Inflammatory macrophage treated with lipopolysaccharide for 4 hours (primary cell): ENCODE results near the gene PCDHGC5.

Experiments
- DNase-seq: peaks from one replicate; pipeline ENCODE4 v3.0.0-alpha.2; 2020

PCDHGC5 gene

GRCh38 chr5:141491323-141492167 is 2.7 kb downstream of the PCDHGC5 start:
- DNase-seq: no peak

GRCh38 chr5:141492168-141492885 is 3.4 kb downstream of the PCDHGC5 start:
- DNase-seq: peak; percentile 16

- DNase-seq: no peak
Observed at GRCh38 chr5:141493500-141494422, 4.9 kb downstream of the PCDHGC5 start.

DNA sequence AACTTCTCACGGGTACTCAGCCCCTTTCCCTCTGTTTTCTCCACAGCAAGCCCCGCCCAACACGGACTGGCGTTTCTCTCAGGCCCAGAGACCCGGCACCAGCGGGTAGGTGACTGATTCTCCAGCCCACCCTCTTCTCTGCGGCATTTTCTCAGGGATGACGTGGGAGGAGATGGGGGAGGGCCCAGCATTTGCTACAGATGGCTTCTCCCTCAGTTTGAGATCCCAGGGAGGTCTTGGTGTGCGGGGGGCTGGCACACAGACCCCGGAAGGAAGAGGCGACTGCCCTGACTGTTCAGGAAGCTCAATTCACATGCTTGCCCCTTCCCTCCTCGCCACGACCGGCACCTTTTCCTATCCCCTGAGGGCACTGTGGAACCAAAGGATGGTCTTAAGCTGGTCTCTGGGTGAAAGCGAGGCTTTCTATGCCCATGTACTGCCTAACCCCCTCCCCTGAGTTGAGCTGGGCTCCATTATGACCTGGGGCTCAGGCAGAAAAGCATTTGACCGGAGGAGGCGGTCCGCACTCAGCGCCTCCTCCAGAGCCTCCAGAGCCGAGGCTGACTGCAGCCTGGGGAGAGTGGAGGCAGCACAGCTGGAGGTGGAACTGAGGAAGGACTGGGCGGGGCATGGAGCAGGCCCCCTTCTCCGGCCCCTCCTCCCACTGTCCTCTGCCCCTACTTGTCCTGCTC is 6.0 kb downstream of the PCDHGC5 start:
- DNase-seq: no peak

DNA sequence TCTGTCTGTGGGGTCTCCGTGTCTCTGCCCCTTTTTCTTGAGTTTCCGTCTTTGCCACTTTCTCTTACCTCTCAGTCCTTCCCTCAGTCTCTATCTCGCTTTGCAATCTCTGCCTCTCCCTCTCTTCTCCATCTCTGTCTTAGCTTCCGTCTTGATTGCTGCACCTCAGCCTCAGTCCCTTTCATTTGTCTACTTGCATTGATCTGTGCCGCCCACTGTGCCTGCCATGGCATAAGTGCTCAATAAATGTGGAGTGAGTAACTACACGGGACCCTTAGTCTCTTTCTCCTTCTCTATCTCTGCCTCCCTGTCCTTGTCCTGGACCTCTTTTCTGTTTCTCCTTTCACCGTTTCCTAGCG is 6.6 kb downstream of the PCDHGC5 start:
- DNase-seq: no peak

- no peak for DNase-seq
Observed at GRCh38 chr5:141496038-141496437, 7.2 kb downstream of the PCDHGC5 start.

DNA sequence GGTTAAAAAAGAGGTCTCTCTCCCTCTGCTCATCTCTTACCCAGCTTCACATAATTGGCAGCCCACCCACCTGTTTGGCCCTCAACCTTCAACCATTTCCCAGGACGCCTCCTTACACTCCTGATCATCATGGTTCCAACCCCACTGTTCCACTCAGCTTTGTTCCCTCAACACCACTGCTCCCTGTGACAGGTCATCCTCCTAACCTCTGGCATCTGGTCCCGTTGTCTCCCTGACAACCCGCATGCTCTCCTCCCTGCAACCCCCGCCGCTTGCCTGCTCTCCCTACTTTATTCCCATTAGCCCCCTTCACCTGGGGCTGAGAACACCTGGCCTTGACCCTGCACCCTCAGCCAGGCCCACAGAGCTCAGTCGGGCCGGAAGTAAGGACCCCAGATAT is 12.9 kb downstream of the PCDHGC5 start:
- no peak for DNase-seq

- DNase-seq: no peak
Observed at GRCh38 chr5:141503681-141504080, 14.8 kb downstream of the PCDHGC5 start.

GRCh38 chr5:141504216-141504615 is 15.3 kb downstream of the PCDHGC5 start:
- DNase-seq: no peak

DNA sequence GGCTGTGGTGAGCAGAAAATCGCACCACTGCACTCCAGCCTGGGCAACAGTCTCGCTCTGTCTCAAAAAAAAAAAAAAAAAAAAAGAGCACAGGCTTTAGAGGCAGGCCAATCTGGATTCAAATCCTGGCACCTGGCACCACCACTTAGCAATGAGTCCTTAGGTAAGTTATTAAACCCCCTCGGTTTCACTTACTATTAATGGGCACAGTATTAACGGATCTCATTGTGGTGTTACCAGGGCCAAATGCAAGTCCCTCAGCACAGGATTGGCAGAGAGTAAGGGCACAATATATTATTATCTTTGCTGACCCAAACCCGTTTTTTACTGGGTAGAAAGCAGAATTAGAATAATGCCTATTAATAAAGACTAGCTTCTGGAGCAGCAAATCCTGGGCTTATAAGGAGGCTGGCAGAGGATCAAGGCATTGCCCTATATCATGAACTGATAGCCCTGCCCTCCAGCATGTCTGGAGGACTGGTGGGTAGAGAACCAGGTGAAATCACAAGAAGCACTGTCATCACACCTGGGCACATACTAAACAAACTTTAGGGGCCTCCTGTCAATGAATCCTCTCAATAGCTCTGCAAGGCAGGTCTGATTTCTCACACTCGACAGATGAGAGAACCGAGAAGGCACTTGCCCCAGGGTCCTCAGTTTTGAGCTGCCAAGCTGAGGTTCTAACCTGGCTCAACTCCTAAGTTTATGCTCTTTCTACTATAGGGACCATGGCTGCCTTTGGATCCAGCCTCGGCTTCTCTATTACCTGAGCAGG is 17.7 kb downstream of the PCDHGC5 start:
- DNase-seq: no peak

GRCh38 chr5:141507387-141508091 is 18.7 kb downstream of the PCDHGC5 start:
- no peak for DNase-seq

- DNase-seq: no peak
Observed at GRCh38 chr5:141508440-141508797, 19.5 kb downstream of the PCDHGC5 start.

DNA sequence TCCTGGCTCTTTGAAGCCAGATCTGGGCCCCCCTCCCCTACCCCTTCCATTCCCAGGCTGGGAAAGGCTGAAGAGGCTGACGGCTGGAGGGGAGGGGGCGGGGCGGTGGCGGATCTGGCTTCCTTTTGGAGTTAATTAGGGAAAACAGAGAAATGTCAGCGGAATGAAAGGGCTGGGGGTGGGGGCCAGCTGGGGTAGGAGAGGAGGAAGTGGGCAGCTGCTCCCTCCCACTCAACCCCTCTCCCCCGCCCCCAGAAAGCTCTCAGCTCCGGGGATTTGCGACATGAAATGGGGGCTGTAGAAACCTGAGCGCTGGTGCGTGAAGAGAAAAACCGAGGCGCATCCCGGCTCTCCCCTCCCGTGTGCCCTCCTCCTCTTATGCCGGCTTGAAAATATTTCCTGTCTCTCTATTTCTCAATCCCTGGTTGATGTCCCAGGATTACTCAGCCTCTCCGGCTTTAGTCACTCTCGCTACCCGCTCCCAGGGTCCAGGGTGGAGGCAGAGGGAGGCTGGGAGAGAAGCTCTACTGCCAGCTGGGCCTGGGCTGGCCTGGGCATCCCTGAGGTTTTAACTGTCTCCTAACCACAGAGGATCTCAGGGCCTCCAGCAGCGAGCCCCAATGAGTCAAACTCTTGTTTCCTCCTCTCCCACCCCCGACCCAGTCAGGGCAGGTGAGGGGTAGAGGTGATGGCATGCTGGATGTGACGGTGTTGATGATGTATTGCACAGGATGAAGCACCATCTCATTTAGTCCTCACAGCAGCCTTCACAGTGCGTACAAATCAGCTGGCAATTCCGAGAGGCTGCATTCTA is 20.1 kb downstream of the PCDHGC5 start:
- DNase-seq: peak; percentile 67

GRCh38 chr5:141510160-141510559 is 21.3 kb downstream of the PCDHGC5 start:
- no peak for DNase-seq

- DNase-seq: no peak
Observed at GRCh38 chr5:141510850-141511601, 22.1 kb downstream of the PCDHGC5 start.

GRCh38 chr5:141511771-141512325 is 23.0 kb downstream of the PCDHGC5 start:
- no peak for DNase-seq

DNA sequence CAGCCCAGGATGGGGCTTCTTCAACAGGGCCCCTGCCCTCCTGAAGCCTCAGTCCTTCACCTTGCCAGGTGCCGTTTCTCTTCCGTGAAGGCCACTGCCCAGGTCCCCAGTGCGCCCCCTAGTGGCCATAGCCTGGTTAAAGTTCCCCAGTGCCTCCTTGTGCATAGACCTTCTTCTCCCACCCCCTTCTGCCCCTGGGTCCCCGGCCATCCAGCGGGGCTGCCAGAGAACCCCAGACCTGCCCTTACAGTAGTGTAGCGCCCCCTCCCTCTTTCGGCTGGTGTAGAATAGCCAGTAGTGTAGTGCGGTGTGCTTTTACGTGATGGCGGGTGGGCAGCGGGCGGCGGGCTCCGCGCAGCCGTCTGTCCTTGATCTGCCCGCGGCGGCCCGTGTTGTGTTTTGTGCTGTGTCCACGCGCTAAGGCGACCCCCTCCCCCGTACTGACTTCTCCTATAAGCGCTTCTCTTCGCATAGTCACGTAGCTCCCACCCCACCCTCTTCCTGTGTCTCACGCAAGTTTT is 23.6 kb downstream of the PCDHGC5 start:
- peak; percentile 59 for DNase-seq

DNA sequence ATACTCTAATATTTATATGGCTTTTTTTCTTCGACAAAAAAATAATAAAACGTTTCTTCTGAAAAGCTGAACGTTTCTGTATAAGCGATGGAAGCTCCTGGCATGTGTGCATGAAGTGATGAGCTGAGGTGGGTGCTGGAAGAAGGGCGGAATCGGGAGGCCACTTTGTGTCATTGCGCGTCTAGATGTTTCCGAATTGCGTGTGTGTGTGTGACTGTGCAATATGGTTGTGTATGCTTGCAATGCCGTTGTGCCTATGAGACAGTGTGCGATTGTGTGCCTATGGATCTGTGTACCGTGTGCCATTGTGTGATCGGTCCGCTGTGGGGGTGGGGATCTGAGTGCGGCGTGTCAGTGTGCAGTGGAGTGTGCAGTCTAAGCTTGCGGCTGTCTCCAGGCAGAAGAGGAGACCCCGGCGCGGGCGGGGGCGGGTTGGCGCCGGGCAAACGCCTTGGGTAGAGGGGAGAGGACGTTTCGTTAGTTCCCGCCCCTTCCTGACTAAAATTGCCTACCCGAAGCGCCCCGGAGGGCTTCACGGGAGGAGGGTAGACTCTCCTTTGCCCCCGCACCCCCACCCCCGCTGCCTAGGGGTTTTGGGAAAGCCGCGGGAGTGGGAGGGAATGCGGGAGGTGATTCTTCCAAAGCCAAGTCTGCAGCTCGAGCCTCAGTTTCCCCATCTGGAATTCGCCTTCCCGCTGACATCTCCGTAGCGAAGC is 24.2 kb downstream of the PCDHGC5 start:
- peak; percentile 52 for DNase-seq
